AG09309 (cell line): Measurements from ENCODE around the gene XRRA1.
A peak's percentile ranks its signal among the peaks of the same experiment; 100 is the strongest.
"Not testable (repeated sequence)": the region's sequence is repeated elsewhere in the genome, so short reads cannot be mapped to it uniquely, and the experiment has no call there.

ENCODE experiments used
- DNase-seq: peaks from one replicate; pipeline ENCODE4 v3.0.0-alpha.2; 2010; ENCODE audit warnings: low read depth
- H3K4me3 ChIP-seq: 2 replicates; pipeline ENCODE4 v1.5.1; 2011; ENCODE audit warnings: mild to moderate bottlenecking, low read depth, low read length, moderate library complexity; ENCODE audit not compliant: control insufficient read depth
- CTCF ChIP-seq: IDR thresholded peaks from 2 replicates; pipeline ENCODE4 v1.5.1; 2011; ENCODE audit warnings: mild to moderate bottlenecking, low read depth, low read length, inconsistent platforms; ENCODE audit not compliant: insufficient read depth, control insufficient read depth; ENCODE audit errors: missing control alignments

The XRRA1 gene

GRCh38 chr11:74948898-74949752 lies at the start of gene XRRA1, which contains the start of gene SPCS2:
XRRA1 (minus strand) TSS chr11:74949091; CDS start chr11:74940878, 8,213 bp downstream.
SPCS2 (plus strand) TSS chr11:74949266; CDS start chr11:74949286, 20 bp downstream.
- H3K4me3 ChIP-seq: peak within 1 kb of the TSS; percentile 94
- TF ChIP-seq CTCF: no peak
- DNase-seq: peak; percentile 93

GRCh38 chr11:74992852-74993251 lies 44.0 kb upstream of the XRRA1 start:
- no peak for TF ChIP-seq CTCF
- DNase-seq: no peak
- H3K4me3 ChIP-seq: no peak overlapping the region

GRCh38 chr11:74990941-74991340 lies 42.0 kb upstream of the XRRA1 start:
- no peak for DNase-seq
- H3K4me3 ChIP-seq: no peak overlapping the region
- TF ChIP-seq CTCF: no peak

GRCh38 chr11:74990150-74990549 lies 41.3 kb upstream of the XRRA1 start:
- H3K4me3 ChIP-seq, DNase-seq: not testable (repeated sequence)

- peak overlapping the region; percentile 58 for H3K4me3 ChIP-seq
- no peak for TF ChIP-seq CTCF
- no peak for DNase-seq
Measured at GRCh38 chr11:74989260-74989638, 40.4 kb upstream of the XRRA1 start.

- TF ChIP-seq CTCF: no peak
- DNase-seq: peak; percentile 18
- peak within 1 kb of the TSS; percentile 58 for H3K4me3 ChIP-seq
Measured at GRCh38 chr11:74988541-74989259, 39.8 kb upstream of the XRRA1 start, which contains the start of gene NEU3. NEU3 (plus strand) TSS chr11:74988933; CDS start chr11:74989061, 128 bp downstream.

- no peak for TF ChIP-seq CTCF
Measured at GRCh38 chr11:74984730-74985129, 35.8 kb upstream of the XRRA1 start.

More at GRCh38 chr11:74984730-74985129, 35.8 kb upstream of the XRRA1 start:
- no peak overlapping the region for H3K4me3 ChIP-seq
- no peak for DNase-seq
